A673 (cell line): ENCODE measurements around the gene RRAS2.

ENCODE experiments used
- EZH2 ChIP-seq: fragments of 200-600 bp; sonication (generic); IDR thresholded peaks from 2 replicates; pipeline ENCODE4 v1.6.1; 2017; ENCODE audit warnings: borderline replicate concordance, low read depth, mild to moderate bottlenecking, mixed read lengths, antibody characterized with exemption, low read length; ENCODE audit not compliant: poor library complexity, severe bottlenecking
- TF ChIP-seq, protein P1 (sequence below): fragments of 300-800, 200-600 bp; sonication (generic); conservative IDR thresholded peaks from 2 replicates; pipeline ENCODE4 v1.5.1; 2017; ENCODE audit warnings: low read depth, mild to moderate bottlenecking, antibody characterized with exemption, low read length, moderate library complexity, mixed read lengths

DNA sequence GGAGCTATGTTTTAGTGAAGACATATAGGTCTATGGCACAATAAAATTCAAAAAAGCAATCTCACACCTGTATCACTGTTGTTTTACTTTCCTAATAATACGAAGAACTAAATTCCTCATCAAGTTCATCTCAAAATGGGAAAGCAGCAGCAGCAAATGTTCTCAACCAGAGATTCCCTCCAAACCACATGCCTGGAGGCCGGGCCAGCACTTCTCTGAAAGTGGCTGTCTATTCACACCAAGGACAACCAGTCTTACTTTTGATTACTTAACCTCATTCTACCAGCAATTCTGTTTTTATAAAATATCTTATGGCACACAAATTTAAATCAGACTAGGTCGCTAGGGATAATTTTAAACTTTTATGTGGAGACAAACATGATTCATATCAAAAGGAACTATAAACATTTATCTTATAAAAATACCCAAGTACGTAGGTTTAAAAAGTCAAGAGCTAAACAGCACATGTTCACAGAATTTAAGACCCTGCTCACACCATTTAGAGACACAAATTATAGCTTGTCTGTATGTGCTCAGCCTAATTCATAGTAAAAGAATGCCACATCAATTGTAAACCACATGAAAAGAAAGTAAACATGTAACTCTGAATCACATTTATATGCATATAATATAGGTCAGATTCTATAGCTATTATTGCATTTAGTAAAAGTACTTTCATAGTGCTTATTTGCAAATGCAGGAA is 46.1 kb downstream of the RRAS2 start:
- TF ChIP-seq, protein P1, sequence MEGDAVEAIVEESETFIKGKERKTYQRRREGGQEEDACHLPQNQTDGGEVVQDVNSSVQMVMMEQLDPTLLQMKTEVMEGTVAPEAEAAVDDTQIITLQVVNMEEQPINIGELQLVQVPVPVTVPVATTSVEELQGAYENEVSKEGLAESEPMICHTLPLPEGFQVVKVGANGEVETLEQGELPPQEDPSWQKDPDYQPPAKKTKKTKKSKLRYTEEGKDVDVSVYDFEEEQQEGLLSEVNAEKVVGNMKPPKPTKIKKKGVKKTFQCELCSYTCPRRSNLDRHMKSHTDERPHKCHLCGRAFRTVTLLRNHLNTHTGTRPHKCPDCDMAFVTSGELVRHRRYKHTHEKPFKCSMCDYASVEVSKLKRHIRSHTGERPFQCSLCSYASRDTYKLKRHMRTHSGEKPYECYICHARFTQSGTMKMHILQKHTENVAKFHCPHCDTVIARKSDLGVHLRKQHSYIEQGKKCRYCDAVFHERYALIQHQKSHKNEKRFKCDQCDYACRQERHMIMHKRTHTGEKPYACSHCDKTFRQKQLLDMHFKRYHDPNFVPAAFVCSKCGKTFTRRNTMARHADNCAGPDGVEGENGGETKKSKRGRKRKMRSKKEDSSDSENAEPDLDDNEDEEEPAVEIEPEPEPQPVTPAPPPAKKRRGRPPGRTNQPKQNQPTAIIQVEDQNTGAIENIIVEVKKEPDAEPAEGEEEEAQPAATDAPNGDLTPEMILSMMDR: no peak
- no peak for TF ChIP-seq EZH2
